Measurements from ENCODE around the gene ZC3H18.

ZC3H18 gene

DNA sequence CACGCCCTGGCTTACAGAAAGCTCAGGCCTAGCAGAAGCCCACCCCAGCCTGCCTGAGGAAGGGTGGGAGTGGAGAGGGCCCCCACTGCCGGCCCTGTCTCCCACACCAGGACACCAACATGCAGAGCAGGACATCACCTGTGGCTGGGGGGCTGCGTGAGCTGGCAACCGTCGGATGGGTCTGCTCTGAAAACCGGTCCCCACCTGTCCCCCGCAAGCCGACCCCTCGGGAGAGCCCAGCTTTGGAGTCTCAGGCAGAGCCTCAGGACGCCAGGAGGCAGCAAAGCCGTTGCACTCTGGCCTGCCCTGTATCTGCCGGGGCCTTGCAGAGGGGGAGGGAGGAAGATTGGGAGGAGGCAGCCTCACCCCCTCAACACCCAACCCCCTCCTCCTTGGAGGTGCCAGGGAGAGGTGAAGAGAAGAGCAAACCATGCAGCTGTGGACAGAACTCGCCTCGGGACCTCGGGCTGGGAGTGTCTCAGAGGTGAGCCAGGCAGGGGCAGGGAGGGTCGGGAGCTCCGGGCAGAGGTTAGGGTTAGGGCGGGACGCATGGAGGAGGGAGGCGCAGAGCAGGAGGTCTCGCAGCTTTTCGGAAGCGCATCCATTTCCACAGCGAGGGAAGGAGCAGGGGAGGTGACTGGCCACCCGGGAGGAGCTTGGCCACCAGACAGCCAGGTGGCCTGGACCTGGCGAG, 30.4 kb upstream of the ZC3H18 start:
- TF ChIP-seq, protein P1, sequence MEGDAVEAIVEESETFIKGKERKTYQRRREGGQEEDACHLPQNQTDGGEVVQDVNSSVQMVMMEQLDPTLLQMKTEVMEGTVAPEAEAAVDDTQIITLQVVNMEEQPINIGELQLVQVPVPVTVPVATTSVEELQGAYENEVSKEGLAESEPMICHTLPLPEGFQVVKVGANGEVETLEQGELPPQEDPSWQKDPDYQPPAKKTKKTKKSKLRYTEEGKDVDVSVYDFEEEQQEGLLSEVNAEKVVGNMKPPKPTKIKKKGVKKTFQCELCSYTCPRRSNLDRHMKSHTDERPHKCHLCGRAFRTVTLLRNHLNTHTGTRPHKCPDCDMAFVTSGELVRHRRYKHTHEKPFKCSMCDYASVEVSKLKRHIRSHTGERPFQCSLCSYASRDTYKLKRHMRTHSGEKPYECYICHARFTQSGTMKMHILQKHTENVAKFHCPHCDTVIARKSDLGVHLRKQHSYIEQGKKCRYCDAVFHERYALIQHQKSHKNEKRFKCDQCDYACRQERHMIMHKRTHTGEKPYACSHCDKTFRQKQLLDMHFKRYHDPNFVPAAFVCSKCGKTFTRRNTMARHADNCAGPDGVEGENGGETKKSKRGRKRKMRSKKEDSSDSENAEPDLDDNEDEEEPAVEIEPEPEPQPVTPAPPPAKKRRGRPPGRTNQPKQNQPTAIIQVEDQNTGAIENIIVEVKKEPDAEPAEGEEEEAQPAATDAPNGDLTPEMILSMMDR (conservative IDR thresholded peaks at IDR 0.05; ENCODE audit: low read depth, low read length) = no peak
- H3K9ac ChIP-seq = no peak overlapping the region
- no peaks in the 10 kb centered on the region for H3K36me3 ChIP-seq (ENCODE audit: insufficient read depth)
- no peak overlapping the region for H3K4me3 ChIP-seq (IDR thresholded peaks at IDR 0.05; ENCODE audit: insufficient read depth, low read depth, low read length)
- peaks cover 59% of the 10 kb centered on the region for H3K27me3 ChIP-seq (ENCODE audit: insufficient read depth, low read depth)
- H2AFZ ChIP-seq (ENCODE audit: low read depth) = no peak overlapping the region
- no peak overlapping the region for H3K4me2 ChIP-seq
- H3K79me2 ChIP-seq (ENCODE audit: insufficient read depth, low read depth) = no peaks in the 10 kb centered on the region
- no peaks in the 10 kb centered on the region for H3K4me1 ChIP-seq (ENCODE audit: low read depth, poor library complexity, severe bottlenecking)
- H4K20me1 ChIP-seq (ENCODE audit: insufficient read depth) = no peaks in the 10 kb centered on the region
- no peak overlapping the region for H3K27ac ChIP-seq

DNA sequence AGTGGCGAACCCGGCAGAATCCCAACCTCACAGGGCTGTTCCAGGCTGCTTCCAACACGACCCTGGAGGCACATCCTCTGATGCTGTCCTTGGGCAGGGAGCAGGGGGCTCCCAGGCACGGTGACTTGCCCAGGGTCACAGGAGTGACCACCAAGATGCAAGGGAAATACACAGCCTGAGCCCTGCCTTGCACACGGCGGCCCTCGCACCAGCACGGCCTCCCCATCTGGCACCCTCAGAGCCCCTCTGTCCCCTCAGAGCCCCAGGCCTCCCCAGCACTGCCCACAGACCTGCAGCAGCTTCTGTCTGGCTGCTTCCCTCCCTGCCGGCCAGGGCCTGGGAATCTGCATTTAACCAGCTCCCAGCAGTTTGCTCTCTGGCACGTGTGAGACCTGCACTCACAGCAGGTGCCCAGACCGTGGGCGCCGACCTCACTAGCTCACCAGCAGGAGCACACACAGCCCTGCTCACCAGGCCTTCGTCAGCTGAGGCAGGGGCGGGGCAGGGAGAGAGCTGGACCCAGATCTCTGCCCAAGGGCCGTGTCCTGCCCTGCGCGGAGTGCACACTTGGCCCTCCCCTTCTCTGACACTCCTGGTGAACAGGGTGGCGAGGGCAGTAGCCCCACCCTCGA, 29.7 kb upstream of the ZC3H18 start:
- TF ChIP-seq, protein P1 (conservative IDR thresholded peaks at IDR 0.05; ENCODE audit: low read depth, low read length) = no peak
- no peaks in the 10 kb centered on the region for H4K20me1 ChIP-seq (ENCODE audit: insufficient read depth)
- H3K27ac ChIP-seq = no peak overlapping the region
- no peak overlapping the region for H3K9ac ChIP-seq
- no peaks in the 10 kb centered on the region for H3K4me1 ChIP-seq (ENCODE audit: low read depth, poor library complexity, severe bottlenecking)
- H3K79me2 ChIP-seq (ENCODE audit: insufficient read depth, low read depth) = no peaks in the 10 kb centered on the region
- H3K27me3 ChIP-seq (ENCODE audit: insufficient read depth, low read depth) = peaks cover 66% of the 10 kb centered on the region
- H3K4me3 ChIP-seq (IDR thresholded peaks at IDR 0.05; ENCODE audit: insufficient read depth, low read depth, low read length) = no peak overlapping the region
- H2AFZ ChIP-seq (ENCODE audit: low read depth) = no peak overlapping the region
- H3K4me2 ChIP-seq = no peak overlapping the region
- no peaks in the 10 kb centered on the region for H3K36me3 ChIP-seq (ENCODE audit: insufficient read depth)

DNA sequence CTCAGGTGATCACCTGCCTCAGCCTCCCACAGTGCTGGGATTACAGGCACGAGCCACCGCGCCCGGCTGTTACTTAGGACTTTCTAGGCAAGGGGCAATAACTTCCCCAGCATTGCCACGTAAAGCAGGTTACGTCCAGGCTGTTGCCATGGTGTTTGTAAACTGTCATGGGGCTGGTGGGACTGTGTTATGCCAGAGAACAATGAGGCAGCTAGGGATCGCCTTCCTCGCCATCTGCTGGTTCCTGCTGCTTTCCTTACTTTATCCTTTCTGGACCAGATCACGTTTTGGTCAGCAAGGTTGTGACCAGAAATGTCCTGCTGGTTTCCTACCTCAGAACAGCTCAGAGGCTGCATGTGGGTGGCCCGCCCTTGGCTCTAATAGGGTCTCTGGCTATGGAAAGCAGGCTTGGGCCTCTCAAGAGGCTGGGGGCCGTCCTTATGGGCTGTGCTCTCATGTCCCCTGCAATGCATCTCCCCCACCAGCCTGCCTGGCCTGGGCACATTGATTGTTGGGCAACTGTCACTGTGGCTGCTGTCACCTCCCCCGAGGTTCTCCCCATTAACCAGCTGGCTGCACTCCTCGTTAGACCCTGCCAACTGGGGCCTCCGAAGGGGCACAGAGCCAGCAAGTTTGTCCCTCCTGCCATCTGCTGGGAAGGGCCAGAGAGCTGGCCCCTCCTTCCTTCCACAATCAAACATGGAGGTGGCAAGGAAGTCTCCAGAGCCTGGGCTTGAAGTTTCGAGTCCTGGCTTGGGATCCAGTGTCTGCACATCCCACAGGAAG, 28.2 kb upstream of the ZC3H18 start:
- TF ChIP-seq, protein P1 (conservative IDR thresholded peaks at IDR 0.05; ENCODE audit: low read depth, low read length) = no peak
- Histone ChIP-seq H3K27me3 (ENCODE audit: insufficient read depth, low read depth) (peaks cover 78% of the 10 kb centered on the region), H2AFZ (ENCODE audit: low read depth) (no peak overlapping the region)

DNA sequence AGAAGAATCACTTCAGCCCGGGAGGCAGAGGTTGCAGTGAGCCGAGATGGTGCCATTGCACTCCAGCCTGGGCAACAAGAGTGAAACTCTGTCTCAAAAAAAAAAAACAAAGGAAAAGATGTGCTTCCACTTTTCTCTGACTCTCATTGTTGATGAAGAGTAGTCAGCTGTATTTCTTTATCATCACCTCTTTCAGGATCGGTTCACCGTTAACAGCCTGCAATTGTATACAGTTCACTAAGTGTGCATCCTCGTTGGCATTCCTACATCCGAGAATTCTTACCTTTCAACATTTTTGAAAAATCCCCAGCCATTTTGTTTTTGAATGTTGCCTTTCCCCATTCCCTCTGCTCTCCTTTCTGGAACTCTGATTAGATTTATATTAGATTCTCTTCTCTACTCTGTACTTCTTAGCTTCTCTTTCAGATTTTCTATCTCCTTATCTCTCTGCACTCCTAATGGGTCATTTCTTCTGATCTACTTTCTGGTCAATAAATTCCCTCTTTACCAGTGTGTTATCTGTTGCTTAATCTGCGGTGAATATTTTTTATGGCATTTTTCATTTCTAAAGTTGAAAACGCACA, 26.9 kb upstream of the ZC3H18 start:
- Histone ChIP-seq H3K4me3 (IDR thresholded peaks at IDR 0.05; ENCODE audit: insufficient read depth, low read depth, low read length) (no peak overlapping the region), H3K79me2 (ENCODE audit: insufficient read depth, low read depth) (no peaks in the 10 kb centered on the region), H3K4me2 (no peak overlapping the region), H3K36me3 (ENCODE audit: insufficient read depth) (no peaks in the 10 kb centered on the region), H2AFZ (ENCODE audit: low read depth) (no peak overlapping the region), H3K9ac (no peak overlapping the region), H3K27ac (no peak overlapping the region), H3K4me1 (ENCODE audit: low read depth, poor library complexity, severe bottlenecking) (no peaks in the 10 kb centered on the region), H3K27me3 (ENCODE audit: insufficient read depth, low read depth) (peaks cover 80% of the 10 kb centered on the region), H4K20me1 (ENCODE audit: insufficient read depth) (no peaks in the 10 kb centered on the region)
- TF ChIP-seq, protein P1 (conservative IDR thresholded peaks at IDR 0.05; ENCODE audit: low read depth, low read length) = no peak

More for the DNA sequence above, 28.2 kb upstream of the ZC3H18 start:
- Histone ChIP-seq H4K20me1 (ENCODE audit: insufficient read depth) (no peaks in the 10 kb centered on the region), H3K9ac (no peak overlapping the region), H3K36me3 (ENCODE audit: insufficient read depth) (no peaks in the 10 kb centered on the region), H3K4me2 (no peak overlapping the region), H3K79me2 (ENCODE audit: insufficient read depth, low read depth) (no peaks in the 10 kb centered on the region), H3K4me3 (IDR thresholded peaks at IDR 0.05; ENCODE audit: insufficient read depth, low read depth, low read length) (no peak overlapping the region), H3K4me1 (ENCODE audit: low read depth, poor library complexity, severe bottlenecking) (no peaks in the 10 kb centered on the region), H3K27ac (no peak overlapping the region)

Data from KMS-11 (cell line).